CD14-positive monocyte (primary cell): ENCODE data around the gene FBXL4. TPM values are rescaled to one million over a fixed set of nuclear protein-coding genes. Genes with fewer than 3 reads are reported as not detected.

Experiments
- DNase-seq, 3 donors: peaks; one replicate each; pipeline ENCODE4 v3.0.0-alpha.2; 2011 to 2022
- H2AFZ ChIP-seq: 2 replicates; pipeline ENCODE4 v1.6.0; 2012; ENCODE audit warnings: mild to moderate bottlenecking, low read depth, low read length, inconsistent platforms; ENCODE audit not compliant: insufficient read depth, poor library complexity, severe bottlenecking
- H3K27ac ChIP-seq, 2 donors: 1 replicate in 1 of 2; 2 replicates in 1 of 2; pipeline ENCODE4 v1.5.1; 2012 to 2013; ENCODE audit warnings: low read length in 2 of 2, control low read depth in 1 of 2, inconsistent platforms in 1 of 2, low read depth in 1 of 2, mild to moderate bottlenecking in 1 of 2
- H3K27me3 ChIP-seq, 2 donors: one replicate each; pipeline versions ENCODE4 v1.6.0 to v1.6.1; 2011 to 2013; ENCODE audit warnings: low read length in 2 of 2; ENCODE audit not compliant: control insufficient read depth in 2 of 2, insufficient read depth in 2 of 2
- H3K36me3 ChIP-seq, 2 donors: replicated peaks in 1 of 2; 1 replicate in 1 of 2; 2 replicates in 1 of 2; pipeline versions ENCODE4 v1.5.1 to v1.6.1; 2012 to 2013; ENCODE audit warnings: low read length in 2 of 2, control low read depth in 1 of 2, inconsistent platforms in 1 of 2, mild to moderate bottlenecking in 1 of 2; ENCODE audit not compliant: insufficient read depth in 2 of 2, control insufficient read depth in 1 of 2
- H3K4me1 ChIP-seq, 2 donors: 1 replicate in 1 of 2; 2 replicates in 1 of 2; pipeline versions ENCODE4 v1.5.1 to v1.6.1; 2012 to 2013; ENCODE audit warnings: low read length in 2 of 2, control low read depth in 1 of 2, inconsistent platforms in 1 of 2, mild to moderate bottlenecking in 1 of 2, moderate library complexity in 1 of 2; ENCODE audit not compliant: insufficient read depth in 2 of 2, control insufficient read depth in 1 of 2
- H3K4me2 ChIP-seq: replicated peaks from 2 replicates; pipeline ENCODE3; 2012; ENCODE audit warnings: low read length, moderate library complexity, mild to moderate bottlenecking; ENCODE audit not compliant: poor library complexity, severe bottlenecking; ENCODE audit errors: extremely low read depth
- H3K4me3 ChIP-seq, 3 experiments: fragments of 200-600 bp in 1 of 3; sonication (generic) in 1 of 3; replicated peaks in 1 of 3; 1 replicate in 2 of 3; 2 replicates in 1 of 3; pipeline ENCODE4 v1.5.1; 2011 to 2013; ENCODE audit warnings: low read length in 3 of 3, mild to moderate bottlenecking in 3 of 3, control low read depth in 2 of 3, low read depth in 2 of 3, inconsistent platforms in 1 of 3, moderate library complexity in 1 of 3
- H3K79me2 ChIP-seq: 2 replicates; pipeline ENCODE4 v1.6.0; 2012; ENCODE audit warnings: mild to moderate bottlenecking, control low read depth, inconsistent platforms, low read length, moderate library complexity; ENCODE audit not compliant: insufficient read depth
- H3K9ac ChIP-seq: 2 replicates; pipeline ENCODE4 v1.6.0; 2017; ENCODE audit warnings: low read length, mild to moderate bottlenecking; ENCODE audit not compliant: insufficient read depth, poor library complexity, severe bottlenecking
- H3K9me3 ChIP-seq, 2 donors: replicated peaks in 1 of 2; 1 replicate in 1 of 2; 2 replicates in 1 of 2; pipeline versions ENCODE4 v1.5.1 to v1.6.1; 2012 to 2013; ENCODE audit warnings: low read length in 2 of 2, control low read depth in 1 of 2; ENCODE audit not compliant: control insufficient read depth in 1 of 2, insufficient read depth in 1 of 2
- H4K20me1 ChIP-seq: 2 replicates; pipeline ENCODE4 v1.6.0; 2012; ENCODE audit warnings: mild to moderate bottlenecking, low read length, control low read depth, moderate library complexity; ENCODE audit not compliant: insufficient read depth
- H3K27ac Mint-ChIP-seq, 7 donors: one replicate each; pipeline ENCODE4 v1.8.0; 2020; ENCODE audit warnings: mild to moderate bottlenecking in 7 of 7, mixed read lengths in 7 of 7, moderate library complexity in 6 of 7, inconsistent platforms in 2 of 7
- H3K27me3 Mint-ChIP-seq, 3 donors: one replicate each; pipeline ENCODE4 v1.8.0; 2021 to 2022; ENCODE audit warnings: low read depth in 3 of 3, mild to moderate bottlenecking in 3 of 3, mixed read lengths in 3 of 3, moderate library complexity in 3 of 3, inconsistent platforms in 1 of 3
- H3K36me3 Mint-ChIP-seq, 2 donors: one replicate each; pipeline ENCODE4 v1.8.0; 2020; ENCODE audit warnings: mixed read lengths in 2 of 2, inconsistent platforms in 1 of 2, mild to moderate bottlenecking in 1 of 2
- H3K4me1 Mint-ChIP-seq: one replicate; pipeline ENCODE4 v1.8.0; 2020; ENCODE audit warnings: mild to moderate bottlenecking, mixed read lengths
- H3K4me3 Mint-ChIP-seq, 2 donors: one replicate each; pipeline ENCODE4 v1.8.0; 2020; ENCODE audit warnings: mild to moderate bottlenecking in 2 of 2, mixed read lengths in 2 of 2, moderate library complexity in 1 of 2
- H3K9me3 Mint-ChIP-seq, 7 donors: one replicate each; pipeline ENCODE4 v1.8.0; 2020 to 2022; ENCODE audit warnings: mixed read lengths in 7 of 7, mild to moderate bottlenecking in 6 of 7, moderate library complexity in 6 of 7, inconsistent platforms in 2 of 7
- CTCF ChIP-seq: fragments of 200-600 bp; IDR thresholded peaks from one replicate; pipeline ENCODE4 v1.8.0; 2022; ENCODE audit warnings: antibody characterized with exemption, mild to moderate bottlenecking
- WGBS: methylation state at CpG from one replicate; pipeline ENCODE4 v1.1.5; 2013; ENCODE audit warnings: missing lambda C conversion rate; ENCODE audit not compliant: insufficient coverage; 5-methylcytosine and 5-hydroxymethylcytosine counted together
- intact Hi-C, 2 donors: fragments of 100-400 bp; cut with micrococcal nuclease; formaldehyde crosslinking; loops; one replicate each; pipeline versions ENCODE4 v1.15.0 to v1.15.1; 2023
- polyA plus RNA-seq, 3 donors: library from polyadenylated mRNA; depleted of rRNA in 1 of 3; unstranded in 2 of 3; stranded (reverse) in 1 of 3; fragments of 300-500 nt in 2 of 3; fragments of >200 nt in 1 of 3; fragmentation: Illumina TruSeq in 2 of 3; gene quantifications; 1 replicate in 2 of 3; 2 replicates in 1 of 3; pipeline ENCODE4 v1.2.3, GENCODE V29; 2012 to 2021

FBXL4 gene
- polyA plus RNA-seq, 3 donors, result 5.7 to 10.9 (median 8.6) TPM

- Histone ChIP-seq H3K36me3 (no peaks in the 10 kb centered on the region), H3K4me1 (no peaks in the 10 kb centered on the region), H3K4me2 (no peak overlapping the region), H3K9ac (no peak overlapping the region), H2AFZ (no peak overlapping the region), H4K20me1 (no peaks in the 10 kb centered on the region), H3K4me3 (no peak overlapping the region), H3K9me3 (no peaks in the 10 kb centered on the region), H3K27ac (no peak overlapping the region), H3K27me3 (no peaks in the 10 kb centered on the region), H3K79me2 (no peaks in the 10 kb centered on the region)
- WGBS, result no CpG with 5 or more reads among the region's 2 CpGs
- H3K4me1 Mint-ChIP-seq, result peaks cover 8% of the 10 kb centered on the region
- H3K27me3 Mint-ChIP-seq, result no peaks in the 10 kb centered on the region
- no peak overlapping the region for H3K27ac Mint-ChIP-seq
- no peak for DNase-seq
- no peaks in the 10 kb centered on the region for H3K9me3 Mint-ChIP-seq
- intact Hi-C loops, result no loop called here
- H3K4me3 Mint-ChIP-seq, result no peak overlapping the region
- H3K36me3 Mint-ChIP-seq, result no peaks in the 10 kb centered on the region
- no peak for TF ChIP-seq CTCF
These were observed 30.0 kb upstream of the FBXL4 start for GRCh38 chr6:98977671-98978292.

GRCh38 chr6:98976674-98977385, 29.1 kb upstream of the FBXL4 start:
- no peaks in the 10 kb centered on the region for H3K36me3 ChIP-seq
- H3K36me3 Mint-ChIP-seq, result no peaks in the 10 kb centered on the region
- H3K4me1 Mint-ChIP-seq, result peaks cover 8% of the 10 kb centered on the region
- no peak overlapping the region for H3K27ac Mint-ChIP-seq
- no peaks in the 10 kb centered on the region for H3K4me1 ChIP-seq
- no peaks in the 10 kb centered on the region for H3K9me3 Mint-ChIP-seq
- intact Hi-C loops, result no loop called here
- H3K9ac ChIP-seq, result no peak overlapping the region
- no peaks in the 10 kb centered on the region for H4K20me1 ChIP-seq
- TF ChIP-seq CTCF, result no peak
- no peak overlapping the region for H2AFZ ChIP-seq
- no peaks in the 10 kb centered on the region for H3K27me3 Mint-ChIP-seq
- H3K27ac ChIP-seq, result no peak overlapping the region
- H3K79me2 ChIP-seq, result no peaks in the 10 kb centered on the region
- WGBS, result 88% methylated on average over 1 of the region's 4 CpGs
- H3K4me3 Mint-ChIP-seq, result no peak overlapping the region
- no peak overlapping the region for H3K4me3 ChIP-seq
- H3K27me3 ChIP-seq, result no peaks in the 10 kb centered on the region
- H3K4me2 ChIP-seq, result no peak overlapping the region
- no peak for DNase-seq
- H3K9me3 ChIP-seq, result no peaks in the 10 kb centered on the region
